Neuronal stem cell (in vitro differentiated cells): ENCODE results near the gene LRRK2.

ENCODE experiments used
- DNase-seq: peaks from one replicate; pipeline ENCODE4 v3.0.0-alpha.2; 2013; ENCODE audit warnings: low spot score
- H2AFZ ChIP-seq: one replicate; pipeline ENCODE4 v1.6.1; 2013; ENCODE audit warnings: mild to moderate bottlenecking, low read length, inconsistent platforms
- H2AK5ac ChIP-seq: 2 replicates; pipeline ENCODE4 v1.6.1; 2013; ENCODE audit warnings: low read depth, mild to moderate bottlenecking, inconsistent platforms, low read length, moderate library complexity, mixed read lengths
- H2BK120ac ChIP-seq: 2 replicates; pipeline ENCODE4 v1.6.1; 2013; ENCODE audit warnings: low read depth, mild to moderate bottlenecking, inconsistent platforms, low read length, moderate library complexity, mixed read lengths
- H2BK12ac ChIP-seq: one replicate; pipeline ENCODE4 v1.6.1; 2013; ENCODE audit warnings: low read length, inconsistent platforms
- H2BK15ac ChIP-seq: 2 replicates; pipeline ENCODE4 v1.6.1; 2013; ENCODE audit warnings: mild to moderate bottlenecking, low read length, inconsistent platforms, mixed read lengths
- H2BK5ac ChIP-seq: one replicate; pipeline ENCODE4 v1.6.1; 2013; ENCODE audit warnings: inconsistent platforms, mild to moderate bottlenecking, low read length, moderate library complexity
- H3K14ac ChIP-seq: one replicate; pipeline ENCODE4 v1.6.1; 2013; ENCODE audit warnings: low read length, inconsistent platforms
- H3K18ac ChIP-seq: 2 replicates; pipeline ENCODE4 v1.6.1; 2013; ENCODE audit warnings: low read length, inconsistent platforms
- H3K23ac ChIP-seq: 2 replicates; pipeline ENCODE4 v1.6.1; 2013; ENCODE audit warnings: low read depth, mild to moderate bottlenecking, mixed read lengths, low read length, inconsistent platforms; ENCODE audit not compliant: poor library complexity
- H3K27ac ChIP-seq: replicated peaks from 3 replicates; pipeline ENCODE4 v1.5.1; 2013; ENCODE audit warnings: low read length, inconsistent platforms
- H3K27me3 ChIP-seq, 3 experiments: 2 replicates each; pipeline ENCODE4 v1.6.1; 2013; ENCODE audit warnings: low read length in 3 of 3, mild to moderate bottlenecking in 2 of 3, inconsistent platforms in 1 of 3, low read depth in 1 of 3, mixed read lengths in 1 of 3, moderate library complexity in 1 of 3; ENCODE audit not compliant: control insufficient read depth in 3 of 3, insufficient read depth in 3 of 3
- H3K36me3 ChIP-seq, 2 donors: replicated peaks in 1 of 2; 2 replicates each; pipeline ENCODE4 v1.6.1; 2013; ENCODE audit warnings: low read length in 2 of 2; ENCODE audit not compliant: control insufficient read depth in 2 of 2, insufficient read depth in 2 of 2
- H3K4ac ChIP-seq: 2 replicates; pipeline ENCODE4 v1.6.1; 2013; ENCODE audit warnings: inconsistent platforms, mild to moderate bottlenecking, low read length, moderate library complexity
- H3K4me1 ChIP-seq, 2 donors: 1 replicate in 1 of 2; 2 replicates in 1 of 2; pipeline ENCODE4 v1.6.1; 2013; ENCODE audit warnings: low read length in 2 of 2, low read depth in 1 of 2; ENCODE audit not compliant: control insufficient read depth in 2 of 2, insufficient read depth in 1 of 2
- H3K4me2 ChIP-seq: one replicate; pipeline ENCODE4 v1.6.1; 2013; ENCODE audit warnings: mild to moderate bottlenecking, low read length, inconsistent platforms; ENCODE audit not compliant: insufficient read depth, poor library complexity, severe bottlenecking
- H3K4me3 ChIP-seq, 2 donors: 2 replicates each; pipeline ENCODE4 v1.5.1; 2013; ENCODE audit warnings: low read length in 2 of 2, mild to moderate bottlenecking in 2 of 2, inconsistent platforms in 1 of 2, moderate library complexity in 1 of 2
- H3K79me1 ChIP-seq: one replicate; pipeline ENCODE4 v1.6.1; 2013; ENCODE audit warnings: low read depth, mild to moderate bottlenecking, inconsistent platforms, low read length, moderate library complexity
- H3K9ac ChIP-seq: one replicate; pipeline ENCODE4 v1.6.1; 2013; ENCODE audit warnings: mild to moderate bottlenecking, low read depth, low read length, inconsistent platforms; ENCODE audit not compliant: poor library complexity
- H3K9me3 ChIP-seq, 2 donors: replicated peaks in 1 of 2; 2 replicates each; pipeline versions ENCODE3 to v1.6.1; 2013; ENCODE audit warnings: low read length in 2 of 2, mild to moderate bottlenecking in 2 of 2, inconsistent platforms in 1 of 2, low read depth in 1 of 2, mixed read lengths in 1 of 2, moderate library complexity in 1 of 2; ENCODE audit not compliant: control insufficient read depth in 2 of 2, insufficient read depth in 1 of 2
- H4K8ac ChIP-seq: one replicate; pipeline ENCODE4 v1.6.1; 2013; ENCODE audit warnings: low read depth, mild to moderate bottlenecking, inconsistent platforms, low read length, moderate library complexity
- H4K91ac ChIP-seq: one replicate; pipeline ENCODE4 v1.6.1; 2013; ENCODE audit warnings: low read length, low read depth, mild to moderate bottlenecking, inconsistent platforms; ENCODE audit not compliant: poor library complexity
- WGBS, 2 donors: extraction: QIAGEN DNeasy Blood & Tissue Kit; methylation state at CpG; one replicate each; pipeline ENCODE4 v1.1.7; 2013; ENCODE audit warnings: missing lambda C conversion rate in 2 of 2, mixed read lengths in 1 of 2; ENCODE audit not compliant: insufficient read length in 2 of 2, insufficient replicate concordance in 1 of 2; ENCODE audit errors: extremely low coverage in 2 of 2; 5-methylcytosine and 5-hydroxymethylcytosine counted together

LRRK2 gene

GRCh38 chr12:40309001-40309400, 84.2 kb downstream of the LRRK2 start:
- Histone ChIP-seq H3K9ac (no peak overlapping the region), H3K4me1 (no peaks in the 10 kb centered on the region), H3K36me3 (no peaks in the 10 kb centered on the region), H2BK15ac (no peak overlapping the region), H4K91ac (no peak overlapping the region), H2AK5ac (no peak overlapping the region), H3K4me2 (no peak overlapping the region), H3K9me3 (no peaks in the 10 kb centered on the region), H2BK120ac (no peak overlapping the region), H3K27me3 (no peaks in the 10 kb centered on the region), H3K23ac (no peak overlapping the region), H4K8ac (no peak overlapping the region), H2AFZ (no peak overlapping the region), H2BK5ac (no peak overlapping the region), H3K18ac (no peak overlapping the region), H3K4ac (no peak overlapping the region), H3K79me1 (no peaks in the 10 kb centered on the region), H3K14ac (no peak overlapping the region), H3K27ac (no peak overlapping the region), H2BK12ac (no peak overlapping the region), H3K4me3 (no peak overlapping the region)
- no peak for DNase-seq
- WGBS, 2 donors, result no CpG with 5 or more reads among the region's 6 CpGs

- H3K4ac ChIP-seq, result no peak overlapping the region
- H4K91ac ChIP-seq, result no peak overlapping the region
- H2AK5ac ChIP-seq, result no peak overlapping the region
- H3K4me3 ChIP-seq, result no peak overlapping the region
- H4K8ac ChIP-seq, result no peak overlapping the region
- no CpG with 5 or more reads among the region's 9 CpGs for WGBS, 2 donors
- H2BK12ac ChIP-seq, result no peak overlapping the region
- no peaks in the 10 kb centered on the region for H3K9me3 ChIP-seq
- H3K9ac ChIP-seq, result no peak overlapping the region
- no peak overlapping the region for H3K23ac ChIP-seq
- no peaks in the 10 kb centered on the region for H3K27me3 ChIP-seq
- no peaks in the 10 kb centered on the region for H3K36me3 ChIP-seq
- H3K4me1 ChIP-seq, result no peaks in the 10 kb centered on the region
- H3K4me2 ChIP-seq, result no peak overlapping the region
- no peaks in the 10 kb centered on the region for H3K79me1 ChIP-seq
- no peak overlapping the region for H3K27ac ChIP-seq
- no peak overlapping the region for H2BK15ac ChIP-seq
- DNase-seq, result no peak
- H3K18ac ChIP-seq, result no peak overlapping the region
- no peak overlapping the region for H2AFZ ChIP-seq
- no peak overlapping the region for H2BK5ac ChIP-seq
- H2BK120ac ChIP-seq, result no peak overlapping the region
- no peak overlapping the region for H3K14ac ChIP-seq
Observed at GRCh38 chr12:40310211-40310610, 85.4 kb downstream of the LRRK2 start.

DNA sequence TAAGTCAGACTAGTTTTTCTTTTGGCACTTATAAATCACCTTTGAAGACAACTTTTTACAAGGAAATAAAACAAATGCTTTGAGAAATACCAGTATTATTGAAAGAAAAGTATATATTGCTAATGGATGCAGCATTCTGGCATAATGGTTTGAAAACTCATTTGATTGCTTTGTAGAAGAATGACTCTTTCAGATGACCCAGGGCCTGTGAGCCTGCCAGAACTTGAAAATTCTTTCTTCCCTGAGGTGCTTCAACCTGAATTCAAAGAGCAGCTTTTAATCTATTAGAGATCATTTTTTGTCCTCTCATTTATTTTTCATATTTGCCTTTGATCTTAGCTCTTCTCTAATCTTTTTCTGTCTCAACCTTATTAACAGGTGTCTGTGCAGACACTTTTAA, 87.4 kb downstream of the LRRK2 start:
- no peak overlapping the region for H3K18ac ChIP-seq
- H3K27me3 ChIP-seq, result no peaks in the 10 kb centered on the region
- no peak for DNase-seq
- no peaks in the 10 kb centered on the region for H3K4me1 ChIP-seq
- H4K8ac ChIP-seq, result no peak overlapping the region
- H3K14ac ChIP-seq, result no peak overlapping the region
- H3K79me1 ChIP-seq, result no peaks in the 10 kb centered on the region
- no peak overlapping the region for H2BK120ac ChIP-seq
- no peak overlapping the region for H2BK15ac ChIP-seq
- no peak overlapping the region for H3K4me2 ChIP-seq
- H3K9ac ChIP-seq, result no peak overlapping the region
- no peak overlapping the region for H2AK5ac ChIP-seq
- no peak overlapping the region for H2BK12ac ChIP-seq
- no peaks in the 10 kb centered on the region for H3K36me3 ChIP-seq
- no peak overlapping the region for H3K23ac ChIP-seq
- H3K27ac ChIP-seq, result no peak overlapping the region
- H3K4ac ChIP-seq, result no peak overlapping the region
- no peak overlapping the region for H2BK5ac ChIP-seq
- H3K4me3 ChIP-seq, result no peak overlapping the region
- no peaks in the 10 kb centered on the region for H3K9me3 ChIP-seq
- H2AFZ ChIP-seq, result no peak overlapping the region
- H4K91ac ChIP-seq, result no peak overlapping the region

DNA sequence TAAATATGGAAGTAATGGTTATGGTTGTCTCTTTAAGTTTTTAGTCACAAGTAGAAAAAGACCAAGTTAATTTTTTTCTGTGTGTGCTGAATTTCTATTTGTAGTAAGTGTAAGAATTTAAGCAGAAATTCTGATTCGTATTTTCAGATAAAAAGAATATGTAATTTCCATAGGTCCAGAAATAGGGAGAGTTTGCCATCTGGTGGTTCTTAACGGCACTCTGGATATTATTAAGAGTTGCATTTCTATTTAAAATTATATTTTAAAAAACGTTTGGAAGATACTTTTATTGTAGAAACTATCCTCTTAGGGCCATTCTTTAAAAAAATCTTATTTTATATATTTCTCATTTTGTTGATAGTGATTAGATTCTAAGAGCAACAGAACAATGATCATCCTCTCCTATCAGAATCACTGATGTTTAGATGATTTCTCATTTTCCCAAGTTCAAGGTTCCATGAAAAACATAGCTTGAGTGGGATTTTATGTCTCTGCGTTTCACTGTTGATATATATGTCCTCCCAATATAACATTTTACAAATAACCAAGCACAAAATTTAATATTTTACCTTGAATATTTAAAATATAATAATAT, 88.3 kb downstream of the LRRK2 start:
- Histone ChIP-seq H3K9me3 (peaks cover 0 to 2% of the 10 kb centered on the region in 2 donors), H3K9ac (no peak overlapping the region), H2BK120ac (no peak overlapping the region), H2BK15ac (no peak overlapping the region), H3K79me1 (no peaks in the 10 kb centered on the region), H3K4me1 (no peaks in the 10 kb centered on the region), H3K18ac (no peak overlapping the region), H3K36me3 (no peaks in the 10 kb centered on the region), H3K27ac (no peak overlapping the region), H3K4ac (no peak overlapping the region), H2AFZ (no peak overlapping the region), H2AK5ac (no peak overlapping the region), H3K14ac (no peak overlapping the region), H4K91ac (no peak overlapping the region), H4K8ac (no peak overlapping the region), H3K4me2 (no peak overlapping the region), H3K4me3 (no peak overlapping the region), H2BK12ac (no peak overlapping the region), H3K27me3 (no peaks in the 10 kb centered on the region), H2BK5ac (no peak overlapping the region), H3K23ac (no peak overlapping the region)
- WGBS, 2 donors, result no CpG with 5 or more reads among the region's 4 CpGs
- DNase-seq, result no peak
